A549 treated with dexamethasone at 1 μM for 4 hours (cell line): ENCODE data around the gene HPRT1. TPM values are rescaled to one million over a fixed set of nuclear protein-coding genes. Genes with fewer than 3 reads are reported as not detected.

Experiments
- total RNA-seq: library from RNA; stranded (reverse); fragments of 200-300 nt; extraction: Qiagen RNA extraction; gene quantifications from 5 replicates; pipeline ENCODE4 v1.2.3, GENCODE V29; 2022

Gene HPRT1
- total RNA-seq, result 103 to 133 TPM (median 109 TPM) in 5 replicates

GRCh38 chrX:134460005-134460861 is at the start of gene HPRT1:
Gene HPRT1 (plus strand): TSS chrX:134460165. CDS start chrX:134460312, 147 bp downstream.

Other genes with a start within 250 kb of the HPRT1 start
- gene CCDC160, start 223.0 kb upstream of the HPRT1 start, total RNA-seq, result 0.07 TPM in 2 of 5 replicates, not detected in the others
- 10.2 to 19.0 TPM (median 16.2 TPM) in 5 replicates for gene PHF6, start 86.9 kb upstream of the HPRT1 start, total RNA-seq
- 0.56 to 1.1 TPM (median 0.78 TPM) in 5 replicates for gene PLAC1, start 198.3 kb downstream of the HPRT1 start, total RNA-seq